Neuronal stem cell (in vitro differentiated cells): Measurements from ENCODE around the gene PLEKHA7.

Experiments
- DNase-seq: peaks from one replicate; pipeline ENCODE4 v3.0.0-alpha.2; 2013; ENCODE audit warnings: low spot score
- H2AFZ ChIP-seq: one replicate; pipeline ENCODE4 v1.6.1; 2013; ENCODE audit warnings: mild to moderate bottlenecking, low read length, inconsistent platforms
- H2AK5ac ChIP-seq: 2 replicates; pipeline ENCODE4 v1.6.1; 2013; ENCODE audit warnings: low read depth, mild to moderate bottlenecking, inconsistent platforms, low read length, moderate library complexity, mixed read lengths
- H2BK120ac ChIP-seq: 2 replicates; pipeline ENCODE4 v1.6.1; 2013; ENCODE audit warnings: low read depth, mild to moderate bottlenecking, inconsistent platforms, low read length, moderate library complexity, mixed read lengths
- H2BK12ac ChIP-seq: one replicate; pipeline ENCODE4 v1.6.1; 2013; ENCODE audit warnings: low read length, inconsistent platforms
- H2BK15ac ChIP-seq: 2 replicates; pipeline ENCODE4 v1.6.1; 2013; ENCODE audit warnings: mild to moderate bottlenecking, low read length, inconsistent platforms, mixed read lengths
- H2BK5ac ChIP-seq: one replicate; pipeline ENCODE4 v1.6.1; 2013; ENCODE audit warnings: inconsistent platforms, mild to moderate bottlenecking, low read length, moderate library complexity
- H3K14ac ChIP-seq: one replicate; pipeline ENCODE4 v1.6.1; 2013; ENCODE audit warnings: low read length, inconsistent platforms
- H3K18ac ChIP-seq: 2 replicates; pipeline ENCODE4 v1.6.1; 2013; ENCODE audit warnings: low read length, inconsistent platforms
- H3K23ac ChIP-seq: 2 replicates; pipeline ENCODE4 v1.6.1; 2013; ENCODE audit warnings: low read depth, mild to moderate bottlenecking, mixed read lengths, low read length, inconsistent platforms; ENCODE audit not compliant: poor library complexity
- H3K27ac ChIP-seq: replicated peaks from 3 replicates; pipeline ENCODE4 v1.5.1; 2013; ENCODE audit warnings: low read length, inconsistent platforms
- H3K27me3 ChIP-seq, 3 experiments: 2 replicates each; pipeline ENCODE4 v1.6.1; 2013; ENCODE audit warnings: low read length in 3 of 3, mild to moderate bottlenecking in 2 of 3, inconsistent platforms in 1 of 3, low read depth in 1 of 3, mixed read lengths in 1 of 3, moderate library complexity in 1 of 3; ENCODE audit not compliant: control insufficient read depth in 3 of 3, insufficient read depth in 3 of 3
- H3K36me3 ChIP-seq, 2 donors: replicated peaks in 1 of 2; 2 replicates each; pipeline ENCODE4 v1.6.1; 2013; ENCODE audit warnings: low read length in 2 of 2; ENCODE audit not compliant: control insufficient read depth in 2 of 2, insufficient read depth in 2 of 2
- H3K4ac ChIP-seq: 2 replicates; pipeline ENCODE4 v1.6.1; 2013; ENCODE audit warnings: inconsistent platforms, mild to moderate bottlenecking, low read length, moderate library complexity
- H3K4me1 ChIP-seq, 2 donors: 1 replicate in 1 of 2; 2 replicates in 1 of 2; pipeline ENCODE4 v1.6.1; 2013; ENCODE audit warnings: low read length in 2 of 2, low read depth in 1 of 2; ENCODE audit not compliant: control insufficient read depth in 2 of 2, insufficient read depth in 1 of 2
- H3K4me2 ChIP-seq: one replicate; pipeline ENCODE4 v1.6.1; 2013; ENCODE audit warnings: mild to moderate bottlenecking, low read length, inconsistent platforms; ENCODE audit not compliant: insufficient read depth, poor library complexity, severe bottlenecking
- H3K4me3 ChIP-seq, 2 donors: 2 replicates each; pipeline ENCODE4 v1.5.1; 2013; ENCODE audit warnings: low read length in 2 of 2, mild to moderate bottlenecking in 2 of 2, inconsistent platforms in 1 of 2, moderate library complexity in 1 of 2
- H3K79me1 ChIP-seq: one replicate; pipeline ENCODE4 v1.6.1; 2013; ENCODE audit warnings: low read depth, mild to moderate bottlenecking, inconsistent platforms, low read length, moderate library complexity
- H3K9ac ChIP-seq: one replicate; pipeline ENCODE4 v1.6.1; 2013; ENCODE audit warnings: mild to moderate bottlenecking, low read depth, low read length, inconsistent platforms; ENCODE audit not compliant: poor library complexity
- H3K9me3 ChIP-seq, 2 donors: replicated peaks in 1 of 2; 2 replicates each; pipeline versions ENCODE3 to v1.6.1; 2013; ENCODE audit warnings: low read length in 2 of 2, mild to moderate bottlenecking in 2 of 2, inconsistent platforms in 1 of 2, low read depth in 1 of 2, mixed read lengths in 1 of 2, moderate library complexity in 1 of 2; ENCODE audit not compliant: control insufficient read depth in 2 of 2, insufficient read depth in 1 of 2
- H4K8ac ChIP-seq: one replicate; pipeline ENCODE4 v1.6.1; 2013; ENCODE audit warnings: low read depth, mild to moderate bottlenecking, inconsistent platforms, low read length, moderate library complexity
- H4K91ac ChIP-seq: one replicate; pipeline ENCODE4 v1.6.1; 2013; ENCODE audit warnings: low read length, low read depth, mild to moderate bottlenecking, inconsistent platforms; ENCODE audit not compliant: poor library complexity
- WGBS, 2 donors: extraction: QIAGEN DNeasy Blood & Tissue Kit; methylation state at CpG; one replicate each; pipeline ENCODE4 v1.1.7; 2013; ENCODE audit warnings: missing lambda C conversion rate in 2 of 2, mixed read lengths in 1 of 2; ENCODE audit not compliant: insufficient read length in 2 of 2, insufficient replicate concordance in 1 of 2; ENCODE audit errors: extremely low coverage in 2 of 2; 5-methylcytosine and 5-hydroxymethylcytosine counted together

Gene PLEKHA7

GRCh38 chr11:16997624-16998023 is 16.6 kb downstream of the PLEKHA7 start:
- WGBS, 2 donors = no CpG with 5 or more reads among the region's 7 CpGs
- peak overlapping the region; percentile 11 for H3K18ac ChIP-seq
- H2AFZ ChIP-seq = no peak overlapping the region

GRCh38 chr11:16993495-16993894 is 20.7 kb downstream of the PLEKHA7 start:
- no CpG with 5 or more reads among the region's 1 CpG for WGBS, 2 donors
- H4K8ac ChIP-seq = no peak overlapping the region

More at GRCh38 chr11:16997624-16998023, 16.6 kb downstream of the PLEKHA7 start:
- H3K23ac ChIP-seq = no peak overlapping the region
- no peak overlapping the region for H2BK12ac ChIP-seq
- H2AK5ac ChIP-seq = no peak overlapping the region
- H3K4me2 ChIP-seq = no peak overlapping the region
- no peak overlapping the region for H4K8ac ChIP-seq
- no peak overlapping the region for H3K4me3 ChIP-seq
- H4K91ac ChIP-seq = no peak overlapping the region
- H3K36me3 ChIP-seq = peaks cover 0 to 14% of the 10 kb centered on the region in 2 donors
- peaks cover 3% of the 10 kb centered on the region for H3K79me1 ChIP-seq
- no peak for DNase-seq
- H3K9ac ChIP-seq = no peak overlapping the region
- H2BK15ac ChIP-seq = no peak overlapping the region
- no peak overlapping the region for H2BK120ac ChIP-seq
- H3K4ac ChIP-seq = no peak overlapping the region
- peaks cover 0 to 5% of the 10 kb centered on the region in 2 donors for H3K4me1 ChIP-seq
- no peak overlapping the region for H2BK5ac ChIP-seq
- H3K14ac ChIP-seq = no peak overlapping the region
- no peaks in the 10 kb centered on the region for H3K27me3 ChIP-seq
- H3K27ac ChIP-seq = no peak overlapping the region
- no peaks in the 10 kb centered on the region for H3K9me3 ChIP-seq

GRCh38 chr11:16992846-16993245 is 21.4 kb downstream of the PLEKHA7 start:
- DNase-seq = no peak
- WGBS, 2 donors = no CpG with 5 or more reads among the region's 3 CpGs
- no peak overlapping the region for H4K8ac ChIP-seq
- H3K36me3 ChIP-seq = peaks cover 0 to 19% of the 10 kb centered on the region in 2 donors
- no peak overlapping the region for H3K27ac ChIP-seq
- no peaks in the 10 kb centered on the region for H3K27me3 ChIP-seq
- H3K23ac ChIP-seq = no peak overlapping the region
- H3K4me1 ChIP-seq = no peaks in the 10 kb centered on the region
- H3K4me2 ChIP-seq = no peak overlapping the region
- no peak overlapping the region for H2BK15ac ChIP-seq
- H4K91ac ChIP-seq = no peak overlapping the region
- H2AK5ac ChIP-seq = no peak overlapping the region
- no peak overlapping the region for H2AFZ ChIP-seq
- no peak overlapping the region for H2BK5ac ChIP-seq
- no peak overlapping the region for H3K4ac ChIP-seq
- no peak overlapping the region for H2BK120ac ChIP-seq
- H3K79me1 ChIP-seq = peaks cover 3% of the 10 kb centered on the region
- no peak overlapping the region for H3K9ac ChIP-seq
- no peak overlapping the region for H2BK12ac ChIP-seq
- no peaks in the 10 kb centered on the region for H3K9me3 ChIP-seq
- H3K14ac ChIP-seq = no peak overlapping the region
- H3K18ac ChIP-seq = no peak overlapping the region
- H3K4me3 ChIP-seq = no peak overlapping the region

More at GRCh38 chr11:16993495-16993894, 20.7 kb downstream of the PLEKHA7 start:
- no peak overlapping the region for H3K18ac ChIP-seq
- H3K4me2 ChIP-seq = no peak overlapping the region
- H3K23ac ChIP-seq = no peak overlapping the region
- H3K79me1 ChIP-seq = peaks cover 3% of the 10 kb centered on the region
- no peak overlapping the region for H2BK15ac ChIP-seq
- no peak overlapping the region for H4K91ac ChIP-seq
- no peak overlapping the region for H3K4ac ChIP-seq
- no peak overlapping the region for H2BK5ac ChIP-seq
- no peak overlapping the region for H3K27ac ChIP-seq
- H3K4me3 ChIP-seq = no peak overlapping the region
- no peak overlapping the region for H3K14ac ChIP-seq
- no peaks in the 10 kb centered on the region for H3K27me3 ChIP-seq
- no peak overlapping the region for H3K9ac ChIP-seq
- no peak overlapping the region for H2AK5ac ChIP-seq
- no peaks in the 10 kb centered on the region for H3K4me1 ChIP-seq
- no peak overlapping the region for H2BK120ac ChIP-seq
- no peak overlapping the region for H2BK12ac ChIP-seq
- H3K9me3 ChIP-seq = no peaks in the 10 kb centered on the region
- DNase-seq = no peak
- H2AFZ ChIP-seq = no peak overlapping the region
- H3K36me3 ChIP-seq = peaks cover 0 to 24% of the 10 kb centered on the region in 2 donors

- Histone ChIP-seq H2BK5ac (no peak overlapping the region), H3K14ac (no peak overlapping the region), H3K23ac (no peak overlapping the region), H3K18ac (no peak overlapping the region), H3K4me2 (no peak overlapping the region), H2BK12ac (no peak overlapping the region), H3K9ac (no peak overlapping the region), H3K27me3 (no peaks in the 10 kb centered on the region), H3K4me3 (peak overlapping the region in 1 of 2 donors; percentile 32), H2AFZ (no peak overlapping the region), H3K4me1 (peaks cover 2 to 3% of the 10 kb centered on the region in 2 donors), H3K4ac (no peak overlapping the region), H2BK15ac (no peak overlapping the region), H4K91ac (no peak overlapping the region), H3K9me3 (no peaks in the 10 kb centered on the region), H3K27ac (no peak overlapping the region), H2AK5ac (no peak overlapping the region), H3K79me1 (peaks cover under 1% of the 10 kb centered on the region), H4K8ac (no peak overlapping the region), H2BK120ac (no peak overlapping the region), H3K36me3 (peaks cover 0 to 14% of the 10 kb centered on the region in 2 donors)
- no CpG with 5 or more reads among the region's 2 CpGs for WGBS, 2 donors
- DNase-seq = no peak
These were observed 24.7 kb downstream of the PLEKHA7 start for GRCh38 chr11:16989554-16989953.
